HG02798 (cell line): ENCODE results near the gene IFIT5.
"Not testable (repeated sequence)": the region's sequence is repeated elsewhere in the genome, so short reads cannot be mapped to it uniquely, and the experiment has no call there.

Experiments
- ATAC-seq: cut with Tn5 transposase; IDR thresholded peaks from one replicate; pipeline ENCODE4 v1.9.1; 2021; ENCODE audit warnings: mild to moderate bottlenecking; ENCODE audit not compliant: unreplicated experiment, poor library complexity

Gene IFIT5

DNA sequence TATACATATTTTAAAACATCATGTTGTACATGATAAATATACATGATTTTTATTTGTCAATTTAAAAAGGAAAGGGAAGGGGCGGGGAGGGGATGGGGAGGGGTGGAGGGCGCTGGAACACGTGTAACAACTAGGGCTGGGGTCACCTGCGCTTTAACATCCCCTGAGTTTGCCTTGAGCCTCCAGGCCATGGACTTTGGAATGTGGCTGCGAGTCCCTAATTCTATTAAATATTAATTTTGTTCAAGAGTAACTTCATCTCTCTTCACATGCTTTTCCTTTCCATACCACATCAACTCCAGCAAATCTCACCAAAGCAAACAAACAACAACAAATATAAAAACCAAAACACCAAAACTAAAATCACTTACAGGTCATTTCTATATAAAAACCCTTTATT lies 10.6 kb downstream of the IFIT5 start:
- no peak for ATAC-seq

- no peak for ATAC-seq
Measured at GRCh38 chr10:89426230-89426868, 12.0 kb downstream of the IFIT5 start.

GRCh38 chr10:89427629-89428028 lies 13.3 kb downstream of the IFIT5 start:
- no peak for ATAC-seq

DNA sequence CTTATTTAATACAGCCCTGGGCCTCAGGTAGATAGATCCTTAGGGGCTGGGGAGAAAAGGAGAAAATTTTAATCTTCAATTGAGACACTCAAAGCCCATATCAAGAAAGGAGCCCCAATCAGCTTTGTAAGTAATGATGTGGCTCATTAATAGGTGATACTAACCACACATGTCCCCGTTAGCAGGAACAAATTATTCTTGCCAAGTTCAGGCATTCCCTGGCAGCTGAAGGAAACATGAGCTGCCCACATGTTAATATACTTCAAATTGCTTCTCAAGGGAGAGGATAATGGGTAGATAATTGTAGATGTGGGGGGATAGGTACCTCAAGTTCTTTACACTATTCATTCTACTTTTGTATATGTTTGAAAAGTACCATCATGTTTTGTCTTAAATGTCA lies 14.5 kb downstream of the IFIT5 start:
- ATAC-seq: no peak

GRCh38 chr10:89431977-89432376 lies 17.6 kb downstream of the IFIT5 start:
- ATAC-seq: no peak

DNA sequence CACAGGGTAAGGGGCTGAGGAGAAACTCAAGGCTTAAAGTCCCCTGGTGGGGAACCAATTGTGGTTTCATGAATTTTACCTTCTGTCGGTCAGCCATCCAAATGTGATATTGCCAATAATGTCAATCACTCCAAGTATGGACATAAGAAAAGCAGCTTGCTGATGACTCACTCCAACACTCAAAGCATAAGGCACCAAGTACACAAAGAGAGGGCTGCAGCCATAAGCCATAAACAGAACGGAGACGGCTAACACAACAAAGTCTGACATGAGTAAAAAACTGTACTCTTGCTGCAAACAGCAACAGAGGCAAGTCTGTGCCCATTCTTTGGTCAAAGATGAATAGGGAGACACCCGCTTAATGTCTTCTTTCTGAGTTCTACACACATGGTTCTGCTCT lies 24.2 kb downstream of the IFIT5 start:
- no peak for ATAC-seq

DNA sequence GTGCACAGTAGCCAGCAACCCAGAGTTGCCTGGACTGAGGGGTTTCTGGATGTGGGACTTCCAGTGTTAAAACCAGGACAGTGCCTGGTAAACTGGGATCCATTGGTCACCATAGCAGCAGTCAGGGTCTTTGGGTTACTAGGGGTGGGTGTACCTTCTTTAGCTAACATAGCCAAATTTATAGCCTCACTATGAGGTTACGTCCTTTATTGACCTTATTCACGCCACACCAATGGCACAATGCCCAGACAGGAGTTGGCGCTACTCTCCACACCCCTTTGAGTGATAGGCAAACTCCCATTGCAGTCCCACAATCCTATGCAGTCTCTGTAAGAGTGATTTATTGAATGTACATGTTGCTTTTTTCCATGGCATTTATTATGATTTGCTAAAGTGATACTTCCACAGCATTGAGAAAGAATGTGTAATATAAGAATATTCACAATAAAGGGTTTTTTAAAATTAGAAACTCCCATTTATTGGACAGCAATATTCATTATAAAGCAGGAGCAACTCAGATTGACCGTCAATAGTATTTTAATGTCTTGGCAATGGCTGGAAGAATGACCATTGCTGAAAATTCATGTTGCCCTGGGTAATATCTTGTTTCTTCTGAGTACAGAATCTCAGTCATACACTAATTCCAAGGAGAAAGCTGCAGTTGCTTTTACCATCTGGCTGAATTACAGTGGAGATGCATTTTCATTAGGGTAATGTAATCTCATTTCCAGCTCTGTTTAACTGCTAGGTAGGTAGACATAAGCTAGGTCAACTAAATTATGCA lies 26.1 kb downstream of the IFIT5 start:
- ATAC-seq: no peak

- no peak for ATAC-seq
Measured at GRCh38 chr10:89442289-89442688, 27.9 kb downstream of the IFIT5 start.

DNA sequence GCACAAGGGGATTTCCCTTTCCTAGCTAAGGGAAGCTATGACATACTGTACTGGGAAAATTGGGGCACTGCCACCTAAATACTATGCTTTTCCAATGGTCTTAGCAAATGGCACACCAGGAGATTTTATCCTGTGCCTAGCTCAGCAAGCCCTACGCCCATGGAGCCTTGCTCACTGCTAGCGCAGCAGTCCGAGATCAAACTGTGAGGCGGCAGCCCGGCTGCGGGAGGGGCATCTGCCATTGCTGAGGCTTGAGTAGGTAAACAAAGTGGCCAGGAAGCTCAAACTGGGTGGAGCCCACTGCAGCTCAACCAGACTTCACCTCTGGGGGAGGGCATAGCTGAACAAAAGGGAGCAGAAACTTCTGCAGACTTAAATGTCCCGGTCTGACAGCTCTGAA lies 30.5 kb downstream of the IFIT5 start:
- ATAC-seq: not testable (repeated sequence)

DNA sequence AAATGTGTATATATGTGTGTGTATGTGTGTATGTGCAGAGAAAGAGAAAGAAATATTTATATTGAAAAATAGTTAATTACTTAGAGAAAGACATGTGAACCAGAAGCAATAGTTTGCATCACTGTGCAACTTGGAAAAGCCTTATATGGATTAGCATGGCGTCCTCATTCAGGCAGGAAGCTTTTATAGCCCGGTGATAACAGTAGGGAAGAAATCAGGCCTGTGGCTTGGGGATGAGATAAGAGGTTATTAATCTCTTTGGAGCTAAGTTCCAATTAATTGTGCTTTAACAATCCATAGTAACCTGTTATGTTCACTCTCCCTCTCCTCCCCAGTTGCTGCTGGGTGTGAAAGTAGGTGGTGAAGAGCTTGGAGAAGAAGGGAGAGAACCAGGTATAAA lies 36.5 kb downstream of the IFIT5 start:
- no peak for ATAC-seq

- ATAC-seq: no peak
Measured at GRCh38 chr10:89452193-89452592, 37.8 kb downstream of the IFIT5 start.

GRCh38 chr10:89454561-89455347 lies 40.4 kb downstream of the IFIT5 start:
- no peak for ATAC-seq

- ATAC-seq: no peak
Measured at GRCh38 chr10:89458291-89458690, 43.9 kb downstream of the IFIT5 start.

- ATAC-seq: no peak
Measured at GRCh38 chr10:89458784-89459183, 44.4 kb downstream of the IFIT5 start.

GRCh38 chr10:89463846-89464537 lies 49.6 kb downstream of the IFIT5 start:
- no peak for ATAC-seq

- no peak for ATAC-seq
Measured at GRCh38 chr10:89465196-89465595, 50.8 kb downstream of the IFIT5 start.

DNA sequence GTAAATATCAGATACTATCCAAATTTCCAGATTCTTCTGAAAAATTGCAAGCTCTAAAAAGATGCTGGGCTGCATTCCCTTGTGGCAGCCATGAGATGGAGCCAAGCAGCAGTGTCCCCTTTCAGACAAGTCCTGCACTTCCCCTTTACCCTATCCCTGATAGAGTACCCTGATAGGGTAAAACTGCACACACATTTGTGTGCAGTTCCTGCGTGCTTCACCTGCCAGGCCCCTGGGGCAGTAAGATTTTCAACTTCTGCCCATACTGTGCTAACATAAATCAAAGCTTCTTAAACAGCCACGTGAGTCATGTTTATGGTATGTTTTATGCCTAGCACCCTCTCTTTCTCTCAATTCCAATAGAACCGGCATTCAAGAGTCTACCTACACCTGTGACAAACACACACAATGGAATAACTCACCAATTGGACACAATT lies 52.2 kb downstream of the IFIT5 start:
- ATAC-seq: no peak

GRCh38 chr10:89468191-89468965 lies 54.0 kb downstream of the IFIT5 start:
- ATAC-seq: no peak

DNA sequence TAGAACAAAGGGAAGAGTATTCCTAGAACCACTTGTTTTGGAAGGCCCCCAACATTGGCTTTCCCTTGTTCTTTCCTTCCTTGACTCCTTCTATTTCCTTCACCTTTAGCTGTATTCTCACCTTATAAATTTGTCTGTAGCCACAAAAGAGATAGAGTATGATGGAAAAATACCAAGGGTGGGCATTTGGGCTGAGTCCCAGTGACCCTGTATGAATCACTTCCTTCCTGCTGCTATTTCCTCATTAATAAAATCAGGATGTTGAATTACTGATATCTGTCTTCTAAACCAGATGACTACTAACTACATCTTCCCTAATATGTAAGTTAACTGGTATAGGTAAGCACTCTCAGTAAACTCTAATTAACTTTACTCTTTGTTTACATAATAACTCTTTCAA lies 55.1 kb downstream of the IFIT5 start:
- no peak for ATAC-seq
